Endothelial cell of umbilical vein (primary cell): ENCODE measurements around the gene CAPN14.

Experiments
- CTCF ChIP-seq, 2 donors: IDR thresholded peaks; 1 replicate in 1 of 2; 2 replicates in 1 of 2; pipeline ENCODE4 v1.5.1; 2011; ENCODE audit warnings: low read length in 2 of 2, mild to moderate bottlenecking in 2 of 2, moderate library complexity in 2 of 2, control low read depth in 1 of 2, inconsistent platforms in 1 of 2, low read depth in 1 of 2; ENCODE audit not compliant: insufficient read depth in 1 of 2; ENCODE audit errors: extremely low read depth in 1 of 2
- EZH2 ChIP-seq: IDR thresholded peaks from 2 replicates; pipeline ENCODE4 v1.6.1; 2012; ENCODE audit warnings: borderline replicate concordance, low read depth, mild to moderate bottlenecking, moderate library complexity, low read length, inconsistent platforms; ENCODE audit not compliant: severe bottlenecking
- MAX ChIP-seq: IDR thresholded peaks from 2 replicates; pipeline ENCODE4 v1.6.1; 2011; ENCODE audit not compliant: insufficient read depth, insufficient read length

- no peak for TF ChIP-seq CTCF (IDR thresholded peaks at IDR 0.05; ENCODE audit: extremely low read depth in 1 of 2, insufficient read depth in 1 of 2, low read depth in 1 of 2, low read length in 2 of 2)
- no peak for TF ChIP-seq MAX
- no peak for TF ChIP-seq EZH2
Observed at GRCh38 chr2:31176742-31177141, 40.6 kb downstream of the CAPN14 start.
